DOHH2 (cell line): ENCODE data around the gene TOB2.

Source experiments
- H3F3A ChIP-seq: fragments of 200-600 bp; sonication (generic), shearing (Covaris generic); 2 replicates; pipeline ENCODE4 v1.6.0; 2016; ENCODE audit warnings: antibody characterized with exemption, mild to moderate bottlenecking; ENCODE audit not compliant: control insufficient read depth, insufficient read depth
- H3K27ac ChIP-seq: fragments of 200-600 bp; sonication (generic); 2 replicates; pipeline ENCODE4 v1.5.1; 2014; ENCODE audit warnings: low read depth, mild to moderate bottlenecking, low read length, moderate library complexity
- H3K27me3 ChIP-seq: fragments of 200-600 bp; sonication (generic); 2 replicates; pipeline ENCODE4 v1.6.1; 2014; ENCODE audit warnings: mild to moderate bottlenecking, low read length, mixed read lengths; ENCODE audit not compliant: control insufficient read depth
- H3K36me3 ChIP-seq: fragments of 200-600 bp; sonication (generic); 2 replicates; pipeline ENCODE4 v1.6.1; 2014; ENCODE audit warnings: mild to moderate bottlenecking, low read length, moderate library complexity, mixed read lengths; ENCODE audit not compliant: control insufficient read depth
- H3K4me1 ChIP-seq: fragments of 200-600 bp; sonication (generic); 2 replicates; pipeline ENCODE4 v1.6.1; 2014; ENCODE audit warnings: mild to moderate bottlenecking, low read length, mixed read lengths; ENCODE audit not compliant: control insufficient read depth
- H3K4me2 ChIP-seq: fragments of 200-600 bp; sonication (generic); 2 replicates; pipeline ENCODE4 v1.6.0; 2014; ENCODE audit warnings: mild to moderate bottlenecking, low read length, moderate library complexity
- H3K4me3 ChIP-seq: fragments of 200-600 bp; sonication (generic); 2 replicates; pipeline ENCODE4 v1.5.1; 2014; ENCODE audit warnings: mild to moderate bottlenecking, low read length, mixed read lengths
- H3K79me2 ChIP-seq: fragments of 200-600 bp; sonication (generic); 2 replicates; pipeline ENCODE4 v1.6.1; 2014; ENCODE audit warnings: mild to moderate bottlenecking, low read length, mixed read lengths; ENCODE audit not compliant: control insufficient read depth
- H3K9me2 ChIP-seq: fragments of 200-600 bp; sonication (generic); replicated peaks from 2 replicates; pipeline ENCODE4 v1.6.1; 2014; ENCODE audit warnings: mild to moderate bottlenecking, low read length, mixed read lengths; ENCODE audit not compliant: control insufficient read depth
- H3K9me3 ChIP-seq: fragments of 200-600 bp; sonication (generic); 2 replicates; pipeline ENCODE4 v1.6.1; 2014; ENCODE audit warnings: antibody characterized with exemption, low read length, mixed read lengths; ENCODE audit not compliant: control insufficient read depth, insufficient read depth
- H4K20me1 ChIP-seq: fragments of 200-600 bp; sonication (generic); 2 replicates; pipeline ENCODE4 v1.6.0; 2014; ENCODE audit warnings: low read depth, mild to moderate bottlenecking, antibody characterized with exemption, low read length, moderate library complexity; ENCODE audit not compliant: control insufficient read depth, insufficient read depth
- CTCF ChIP-seq: fragments of 200-600 bp; sonication (generic); IDR thresholded peaks from one replicate; pipeline ENCODE4 v1.5.1; 2014; ENCODE audit warnings: antibody characterized with exemption, mild to moderate bottlenecking, low read depth, low read length; ENCODE audit not compliant: poor library complexity, severe bottlenecking
- EZH2phosphoT487 ChIP-seq: fragments of 200-600 bp; sonication (generic); IDR thresholded peaks from 2 replicates; pipeline ENCODE4 v1.6.1; 2017; ENCODE audit warnings: borderline replicate concordance, mild to moderate bottlenecking, antibody characterized with exemption, low read length, moderate library complexity, mixed read lengths

TOB2 gene

GRCh38 chr22:41470886-41471285 lies 24.3 kb upstream of the TOB2 start:
- H3K27ac ChIP-seq = no peak overlapping the region
- H4K20me1 ChIP-seq = no peaks in the 10 kb centered on the region
- peaks cover 96% of the 10 kb centered on the region for H3K79me2 ChIP-seq
- no peaks in the 10 kb centered on the region for H3K9me2 ChIP-seq
- no peaks in the 10 kb centered on the region for H3K27me3 ChIP-seq
- no peaks in the 10 kb centered on the region for H3K9me3 ChIP-seq
- no peak overlapping the region; the same call in 1 of the 2 replicates for H3K4me3 ChIP-seq
- TF ChIP-seq CTCF = no peak
- TF ChIP-seq EZH2phosphoT487 = no peak
- H3K4me2 ChIP-seq = peak overlapping the region; percentile 84
- peaks cover 61% of the 10 kb centered on the region for H3K4me1 ChIP-seq
- no peaks in the 10 kb centered on the region for H3F3A ChIP-seq
- peaks cover 47% of the 10 kb centered on the region for H3K36me3 ChIP-seq

GRCh38 chr22:41469218-41469851 lies 22.7 kb upstream of the TOB2 start:
- Histone ChIP-seq H4K20me1 (no peaks in the 10 kb centered on the region), H3K27me3 (no peaks in the 10 kb centered on the region), H3K4me1 (peaks cover 50% of the 10 kb centered on the region), H3K4me2 (peak overlapping the region; percentile 84), H3K9me3 (no peaks in the 10 kb centered on the region), H3K9me2 (no peaks in the 10 kb centered on the region), H3K4me3 (peak overlapping the region; percentile 91), H3F3A (no peaks in the 10 kb centered on the region), H3K27ac (peak overlapping the region; percentile 82), H3K36me3 (peaks cover 58% of the 10 kb centered on the region), H3K79me2 (peaks cover 96% of the 10 kb centered on the region)
- TF ChIP-seq EZH2phosphoT487 (no peak), CTCF (peak; percentile 33)

- Histone ChIP-seq H3K27me3 (no peaks in the 10 kb centered on the region), H3K79me2 (peaks cover 97% of the 10 kb centered on the region), H3K36me3 (peaks cover 65% of the 10 kb centered on the region), H3K4me2 (peak within 1 kb of the TSS; percentile 84), H3K9me2 (no peaks in the 10 kb centered on the region), H3F3A (no peaks in the 10 kb centered on the region), H3K27ac (peak within 1 kb of the TSS; percentile 82), H3K4me1 (peaks cover 44% of the 10 kb centered on the region), H4K20me1 (no peaks in the 10 kb centered on the region), H3K4me3 (peak within 1 kb of the TSS; percentile 91), H3K9me3 (no peaks in the 10 kb centered on the region)
- no peak for TF ChIP-seq EZH2phosphoT487
- no peak for TF ChIP-seq CTCF
Observed at GRCh38 chr22:41468381-41469217, 22.0 kb upstream of the TOB2 start, which contains the start of the genes ACO2 and PHF5A. Gene ACO2 (plus strand): TSS chr22:41469117. CDS start chr22:41469147, 30 bp downstream. Gene PHF5A (minus strand): TSS chr22:41468692. CDS start chr22:41468653, 39 bp downstream.
